Loucy (cell line): ENCODE data around the gene HYCC1.

Experiments used
- H2AFZ ChIP-seq: fragments of 200-600 bp; sonication (generic); 2 replicates; pipeline ENCODE4 v1.6.0; 2016; ENCODE audit warnings: antibody characterized with exemption, mild to moderate bottlenecking, low read length, moderate library complexity
- H3F3A ChIP-seq: fragments of 200-600 bp; 2 replicates; pipeline ENCODE4 v1.6.0; 2016; ENCODE audit warnings: antibody characterized with exemption, low read depth, mild to moderate bottlenecking
- H3K27me3 ChIP-seq: fragments of 200-600 bp; sonication (generic); 2 replicates; pipeline ENCODE4 v1.6.1; 2014; ENCODE audit warnings: low read length, mild to moderate bottlenecking; ENCODE audit not compliant: insufficient read depth, poor library complexity, severe bottlenecking
- H3K36me3 ChIP-seq: fragments of 200-600 bp; sonication (generic); 2 replicates; pipeline ENCODE4 v1.6.1; 2016; ENCODE audit warnings: low read length; ENCODE audit not compliant: insufficient read depth
- H3K4me1 ChIP-seq: fragments of 200-600 bp; sonication (generic); 2 replicates; pipeline ENCODE4 v1.5.1; 2014; ENCODE audit warnings: low read length, mild to moderate bottlenecking; ENCODE audit not compliant: insufficient read depth, poor library complexity, severe bottlenecking
- H3K4me2 ChIP-seq: fragments of 200-600 bp; sonication (generic); 2 replicates; pipeline ENCODE4 v1.6.0; 2014; ENCODE audit warnings: antibody characterized with exemption, low read length, low read depth, mild to moderate bottlenecking; ENCODE audit not compliant: poor library complexity, severe bottlenecking
- H3K4me3 ChIP-seq: fragments of 200-600 bp; sonication (generic); 2 replicates; pipeline ENCODE4 v1.5.1; 2014; ENCODE audit warnings: low read length, mild to moderate bottlenecking, mixed read lengths; ENCODE audit not compliant: poor library complexity, severe bottlenecking
- H3K79me2 ChIP-seq: fragments of 200-600 bp; sonication (generic); 2 replicates; pipeline ENCODE4 v1.6.1; 2014; ENCODE audit warnings: low read length; ENCODE audit not compliant: insufficient read depth
- H3K9ac ChIP-seq: fragments of 200-600 bp; sonication (generic); 2 replicates; pipeline ENCODE4 v1.6.0; 2014; ENCODE audit warnings: mild to moderate bottlenecking, low read depth, low read length, moderate library complexity; ENCODE audit not compliant: poor library complexity, severe bottlenecking
- H3K9me2 ChIP-seq: fragments of 200-600 bp; sonication (generic); replicated peaks from 2 replicates; pipeline ENCODE4 v1.6.1; 2016; ENCODE audit warnings: low read depth, low read length, mixed read lengths
- H3K9me3 ChIP-seq: fragments of 200-600 bp; sonication (generic); 2 replicates; pipeline ENCODE4 v1.6.1; 2014; ENCODE audit warnings: mild to moderate bottlenecking, antibody characterized with exemption, low read length, low read depth; ENCODE audit not compliant: insufficient read depth
- H4K20me1 ChIP-seq: fragments of 200-600 bp; sonication (generic); 2 replicates; pipeline ENCODE4 v1.6.0; 2014; ENCODE audit warnings: antibody characterized with exemption, low read length, mild to moderate bottlenecking; ENCODE audit not compliant: insufficient read depth, poor library complexity, severe bottlenecking
- CTCF ChIP-seq: fragments of 200-600 bp; sonication (generic); conservative IDR thresholded peaks from 2 replicates; pipeline ENCODE4 v1.5.1; 2014; ENCODE audit warnings: mild to moderate bottlenecking, antibody characterized with exemption, low read length
- EZH2phosphoT487 ChIP-seq: fragments of 200-600 bp; IDR thresholded peaks from 2 replicates; pipeline ENCODE4 v1.6.1; 2018; ENCODE audit warnings: antibody characterized with exemption, mild to moderate bottlenecking, moderate library complexity, borderline replicate concordance

Gene HYCC1

GRCh38 chr7:23012186-23012585, 1.7 kb downstream of the HYCC1 start:
- Histone ChIP-seq H2AFZ (no peak overlapping the region), H3F3A (0 out of 2 replicates have a peak, but pooled peaks cover 3% of the 10 kb centered on the region), H3K27me3 (no peaks in the 10 kb centered on the region), H3K79me2 (peaks cover 62% of the 10 kb centered on the region), H3K9me2 (no peaks in the 10 kb centered on the region), H3K4me3 (peak overlapping the region; percentile 87), H3K9me3 (no peaks in the 10 kb centered on the region), H4K20me1 (peaks cover 40% of the 10 kb centered on the region), H3K4me1 (peaks cover 73% of the 10 kb centered on the region), H3K36me3 (no peaks in the 10 kb centered on the region), H3K4me2 (peak overlapping the region; percentile 98), H3K9ac (peak overlapping the region; percentile 76)
- TF ChIP-seq CTCF, result no peak

GRCh38 chr7:23011222-23011924, 2.6 kb downstream of the HYCC1 start:
- Histone ChIP-seq H3K4me2 (peak overlapping the region; percentile 98), H4K20me1 (peaks cover 40% of the 10 kb centered on the region), H3K4me1 (peaks cover 65% of the 10 kb centered on the region), H3K9me2 (no peaks in the 10 kb centered on the region), H3K27me3 (no peaks in the 10 kb centered on the region), H3K36me3 (no peaks in the 10 kb centered on the region), H3K9me3 (no peaks in the 10 kb centered on the region), H3K4me3 (peak overlapping the region; percentile 87), H3K9ac (peak overlapping the region; percentile 14), H2AFZ (no peak overlapping the region), H3F3A (no peaks in the 10 kb centered on the region), H3K79me2 (peaks cover 70% of the 10 kb centered on the region)
- TF ChIP-seq EZH2phosphoT487 (no peak), CTCF (no peak)

- TF ChIP-seq CTCF (no peak), EZH2phosphoT487 (no peak)
- Histone ChIP-seq H3K4me1 (peaks cover 57% of the 10 kb centered on the region), H3K9ac (peak overlapping the region; percentile 13), H3K9me3 (no peaks in the 10 kb centered on the region), H3K9me2 (no peaks in the 10 kb centered on the region), H3F3A (no peaks in the 10 kb centered on the region), H4K20me1 (peaks cover 45% of the 10 kb centered on the region), H3K36me3 (no peaks in the 10 kb centered on the region), H3K4me2 (peak overlapping the region; percentile 98), H3K4me3 (peak overlapping the region; percentile 87), H3K27me3 (no peaks in the 10 kb centered on the region), H3K79me2 (peaks cover 89% of the 10 kb centered on the region), H2AFZ (no peak overlapping the region)
Observed at GRCh38 chr7:23009303-23009702, 4.6 kb downstream of the HYCC1 start.
